Kidney capillary endothelial cell (primary cell): Measurements from ENCODE around the gene HNRNPH3.
"Not testable (repeated sequence)": the region's sequence is repeated elsewhere in the genome, so short reads cannot be mapped to it uniquely, and the experiment has no call there.

Experiments
- DNase-seq: peaks from one replicate; pipeline ENCODE4 v3.0.0-alpha.2; 2018; ENCODE audit warnings: low spot score

The HNRNPH3 gene, protein sequence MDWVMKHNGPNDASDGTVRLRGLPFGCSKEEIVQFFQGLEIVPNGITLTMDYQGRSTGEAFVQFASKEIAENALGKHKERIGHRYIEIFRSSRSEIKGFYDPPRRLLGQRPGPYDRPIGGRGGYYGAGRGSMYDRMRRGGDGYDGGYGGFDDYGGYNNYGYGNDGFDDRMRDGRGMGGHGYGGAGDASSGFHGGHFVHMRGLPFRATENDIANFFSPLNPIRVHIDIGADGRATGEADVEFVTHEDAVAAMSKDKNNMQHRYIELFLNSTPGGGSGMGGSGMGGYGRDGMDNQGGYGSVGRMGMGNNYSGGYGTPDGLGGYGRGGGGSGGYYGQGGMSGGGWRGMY

DNA sequence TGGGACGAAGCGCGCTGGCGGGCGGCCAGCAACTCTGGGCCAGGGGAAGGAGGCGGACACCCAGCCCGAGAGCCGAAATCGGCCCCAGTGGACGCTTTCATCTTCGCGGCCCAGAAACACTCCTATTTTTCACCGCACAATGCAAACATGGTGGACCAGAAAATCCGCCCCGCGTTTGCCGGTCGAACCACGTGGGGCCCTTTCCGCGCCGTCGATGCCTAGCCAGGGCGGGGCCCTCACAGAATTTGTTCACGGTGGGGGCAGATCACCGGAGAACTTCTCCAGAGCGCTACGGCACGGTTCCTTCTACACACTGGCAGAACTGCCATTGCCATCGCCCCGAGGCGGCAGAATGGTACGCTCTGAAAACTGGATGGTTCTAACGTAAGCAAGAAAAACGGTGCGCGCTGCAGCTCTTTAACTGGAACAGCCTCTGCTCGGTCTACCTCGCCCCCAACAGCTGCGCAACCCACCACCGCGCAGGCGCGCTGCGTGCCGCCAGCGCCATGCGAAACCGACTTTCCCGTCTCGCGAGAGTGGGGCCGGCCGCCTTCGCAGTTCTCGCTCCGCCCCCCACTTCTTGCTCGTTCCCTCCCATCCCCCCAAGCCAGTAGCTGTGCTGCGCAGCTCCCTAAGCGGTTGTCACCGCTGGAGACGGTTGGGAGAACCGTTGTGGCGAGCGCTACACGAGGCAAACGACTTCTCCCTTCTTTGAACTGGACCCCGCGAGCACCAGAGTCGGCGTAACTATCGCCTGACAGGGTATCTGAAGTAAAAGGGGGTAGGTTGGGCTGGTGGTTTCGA lies at the start of gene HNRNPH3:
TSS of gene HNRNPH3 (plus strand) at position 610 of the 804 bp plus-strand sequence. CDS start 5,158 bp downstream, outside the sequence.
- peak; percentile 96 for DNase-seq

DNA sequence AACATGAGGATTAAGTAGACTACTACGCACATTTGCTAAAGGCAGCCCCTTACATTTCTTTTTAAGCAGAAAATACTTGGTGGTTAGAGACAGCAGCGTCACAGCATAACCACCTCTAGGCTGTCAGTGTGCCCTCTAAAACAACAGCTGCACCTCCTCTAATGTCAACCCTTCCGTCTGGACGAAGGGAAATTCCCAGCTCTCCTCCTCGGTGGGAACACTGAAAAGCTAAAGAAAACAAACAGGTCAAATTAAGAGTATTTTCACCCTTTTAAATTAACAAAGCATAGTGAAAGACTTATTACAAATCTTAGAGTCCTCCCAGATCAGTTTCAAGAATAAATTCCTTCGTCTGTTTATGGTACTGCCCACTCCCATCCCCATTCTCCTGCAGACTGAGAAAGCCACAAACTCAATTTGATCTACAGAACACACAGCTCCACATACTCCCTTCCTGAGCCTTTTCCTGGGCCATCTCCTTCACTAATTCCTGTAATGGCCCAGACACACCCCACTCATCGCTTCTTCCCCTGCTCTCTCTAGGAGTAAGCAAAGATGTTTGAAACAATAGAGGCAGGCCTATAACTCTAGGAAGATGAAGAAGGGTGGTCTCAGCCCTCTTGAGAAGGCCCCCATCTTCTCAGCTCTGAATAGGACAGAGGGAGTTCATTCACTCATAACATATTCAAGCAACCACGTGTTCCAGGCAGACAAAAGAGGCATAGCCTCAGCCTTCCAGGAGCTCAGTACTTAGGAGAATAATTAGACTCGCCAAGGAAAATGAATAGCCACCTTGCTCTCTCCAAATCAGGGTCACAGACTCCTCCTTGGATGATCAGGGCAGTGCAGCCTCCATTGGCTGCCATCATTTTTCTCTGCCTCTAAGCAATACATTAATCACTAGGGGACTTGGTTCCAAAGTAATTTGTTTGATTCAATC lies 47.5 kb upstream of the HNRNPH3 start:
- no peak for DNase-seq

DNA sequence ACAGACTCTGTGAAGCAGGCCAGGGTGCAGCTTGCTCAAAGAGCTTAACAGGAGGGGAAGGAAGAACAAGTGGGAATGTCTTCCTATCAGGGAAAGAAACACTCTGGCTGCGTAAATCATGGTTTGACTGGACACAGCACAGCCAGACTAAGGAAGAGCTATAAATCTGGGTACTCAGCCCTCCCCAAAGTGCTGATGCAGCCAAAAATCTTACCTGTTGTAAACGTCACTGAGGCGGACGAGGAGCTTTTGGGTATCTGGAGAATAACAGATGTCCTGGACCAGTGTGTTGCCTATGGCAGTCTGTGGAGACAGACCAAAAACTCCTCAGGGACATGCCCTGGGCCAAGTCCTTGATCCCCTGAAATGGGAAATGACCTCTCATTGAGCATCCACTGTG lies 43.1 kb upstream of the HNRNPH3 start:
- no peak for DNase-seq

DNA sequence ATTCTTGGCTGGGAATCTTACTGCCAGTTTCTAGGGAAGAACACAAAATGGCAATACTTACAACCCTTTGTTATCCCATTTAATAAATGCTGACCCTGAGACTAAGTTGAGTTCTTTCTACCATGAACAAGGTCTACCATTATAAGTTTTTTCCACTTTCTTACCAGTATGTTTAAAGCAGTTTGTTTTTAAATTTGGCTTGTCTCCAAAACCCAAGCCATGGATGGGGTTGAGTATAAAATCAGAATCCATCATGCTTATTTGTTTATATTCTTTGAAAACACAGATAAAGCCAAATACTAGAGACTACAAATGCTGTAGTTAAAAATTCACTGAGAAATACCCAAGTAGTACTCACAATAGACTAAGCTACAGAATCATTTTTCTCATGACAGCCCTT lies 41.1 kb upstream of the HNRNPH3 start:
- no peak for DNase-seq

DNA sequence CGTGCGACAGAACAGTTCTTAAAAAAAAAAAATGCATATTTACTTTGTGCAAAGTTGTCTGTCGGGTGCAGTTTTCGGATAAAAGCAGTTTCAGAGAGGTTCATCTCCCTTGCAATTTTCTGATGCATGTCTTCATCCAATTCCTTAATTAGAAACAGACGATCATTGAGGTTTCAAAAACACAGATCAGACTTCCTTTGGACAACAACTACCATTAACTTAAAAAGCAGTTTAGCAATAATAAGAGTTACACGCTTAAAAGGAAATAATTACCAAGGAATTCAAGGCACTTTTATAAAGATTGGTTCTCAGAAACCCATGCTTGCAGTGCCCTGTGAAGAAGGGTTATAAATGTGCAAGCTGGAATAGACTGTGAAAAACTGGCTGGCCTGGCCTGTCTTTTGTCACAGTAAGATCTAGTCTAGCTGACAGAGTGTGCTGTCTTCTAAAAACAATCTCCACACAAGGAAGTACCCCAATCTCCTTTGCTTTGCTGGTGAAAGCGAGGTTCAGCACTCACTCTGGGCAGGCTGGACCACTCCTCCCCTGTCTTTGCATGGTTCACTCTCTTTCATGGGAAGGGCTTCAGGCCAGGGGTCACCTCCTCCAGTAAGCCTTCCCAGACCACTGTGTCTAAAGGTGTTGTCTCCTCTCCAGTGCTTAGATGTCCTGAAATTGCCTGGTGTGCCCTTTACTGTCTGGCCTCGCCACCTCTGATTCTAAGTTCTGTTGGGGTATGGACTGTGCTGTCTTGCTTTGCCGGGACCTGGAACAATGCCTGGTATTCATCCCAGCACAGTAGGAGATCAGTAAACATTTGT lies 34.8 kb upstream of the HNRNPH3 start:
- DNase-seq = no peak

DNA sequence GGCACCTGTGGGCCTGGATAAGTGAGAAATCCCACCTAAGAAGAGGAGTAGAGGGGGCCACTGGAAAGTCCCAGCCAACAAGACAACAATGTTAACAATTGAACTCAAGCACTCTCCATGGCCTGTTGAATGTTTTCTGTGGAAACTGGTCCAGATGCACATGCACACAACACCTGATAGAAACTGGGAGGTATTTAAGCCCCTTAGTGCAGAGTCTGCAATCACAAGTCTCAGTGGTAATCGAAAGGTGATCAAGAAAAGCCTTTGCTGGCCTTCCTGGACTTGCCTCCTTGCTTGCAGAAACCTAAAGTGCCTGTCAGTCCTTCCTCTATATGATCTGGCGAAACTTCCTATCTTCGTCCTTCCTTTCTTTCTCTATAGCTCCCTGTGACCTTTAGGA lies 30.6 kb upstream of the HNRNPH3 start:
- DNase-seq = no peak

DNA sequence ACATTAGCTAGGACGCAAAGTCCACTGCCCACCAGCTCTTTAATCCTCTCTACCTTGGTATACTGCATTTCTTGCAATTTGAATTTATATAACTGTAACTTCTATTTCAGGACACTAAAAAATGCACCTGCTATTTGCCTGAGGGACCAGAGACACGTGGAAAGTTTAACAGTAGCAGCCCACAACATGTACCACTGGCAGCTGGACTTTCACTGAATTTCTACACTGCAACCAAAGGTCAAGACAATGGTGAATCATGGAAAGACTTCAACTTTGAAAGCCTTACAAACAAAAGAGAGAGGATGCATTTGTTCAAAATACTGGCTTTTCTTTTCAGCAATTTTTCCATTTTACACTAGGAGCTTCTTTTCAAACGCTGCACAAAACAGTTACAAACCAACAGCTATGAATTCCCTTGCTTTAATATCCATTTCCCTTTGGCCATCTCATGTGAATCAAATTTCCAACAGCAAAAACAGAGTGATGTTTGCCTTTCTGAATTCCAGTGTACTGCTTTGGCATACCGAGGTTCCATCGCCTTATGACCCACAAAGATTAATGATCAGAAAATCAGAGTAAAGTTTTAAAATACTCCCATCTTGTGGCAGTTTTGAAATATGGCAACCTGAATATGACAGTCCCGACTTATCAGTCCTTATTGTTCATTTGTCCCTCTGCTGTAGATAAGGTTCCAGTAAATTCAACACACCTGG lies 29.9 kb upstream of the HNRNPH3 start:
- peak; percentile 57 for DNase-seq

DNA sequence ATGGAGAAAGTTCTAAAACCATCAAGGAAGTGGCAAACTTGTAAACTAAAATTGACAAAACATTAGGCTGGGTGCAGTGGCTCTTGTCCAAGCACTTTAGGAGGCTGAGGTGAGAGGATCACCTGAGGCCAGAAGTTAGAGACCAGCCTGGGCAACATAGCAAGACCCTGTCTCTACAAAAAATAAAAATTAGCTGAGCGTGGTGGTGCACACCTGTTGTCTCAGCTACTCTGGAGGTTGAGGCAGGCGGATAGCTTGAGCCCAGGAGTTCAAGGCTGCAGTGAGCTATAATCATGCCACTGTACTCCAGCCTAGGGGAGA lies 29.4 kb upstream of the HNRNPH3 start:
- DNase-seq = no peak

DNA sequence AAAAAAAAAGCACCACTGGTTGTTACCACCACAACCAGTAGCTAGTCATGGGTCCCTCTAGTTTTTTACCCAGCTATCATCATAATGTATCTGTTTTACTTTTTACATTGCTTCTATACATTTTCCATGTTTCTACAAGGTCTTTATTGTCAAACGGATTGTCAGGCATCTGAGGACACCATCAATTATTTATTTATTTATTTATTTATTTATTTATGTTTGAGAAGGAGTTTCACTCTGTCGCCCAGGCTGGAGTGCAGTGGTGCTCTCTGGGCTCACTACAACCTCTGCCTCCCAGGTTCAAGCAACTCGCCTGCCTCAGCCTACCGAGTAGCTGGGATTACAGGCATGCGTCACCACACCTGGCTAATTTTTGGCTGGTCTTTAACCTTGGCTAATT lies 29.0 kb upstream of the HNRNPH3 start:
- DNase-seq = no peak

DNA sequence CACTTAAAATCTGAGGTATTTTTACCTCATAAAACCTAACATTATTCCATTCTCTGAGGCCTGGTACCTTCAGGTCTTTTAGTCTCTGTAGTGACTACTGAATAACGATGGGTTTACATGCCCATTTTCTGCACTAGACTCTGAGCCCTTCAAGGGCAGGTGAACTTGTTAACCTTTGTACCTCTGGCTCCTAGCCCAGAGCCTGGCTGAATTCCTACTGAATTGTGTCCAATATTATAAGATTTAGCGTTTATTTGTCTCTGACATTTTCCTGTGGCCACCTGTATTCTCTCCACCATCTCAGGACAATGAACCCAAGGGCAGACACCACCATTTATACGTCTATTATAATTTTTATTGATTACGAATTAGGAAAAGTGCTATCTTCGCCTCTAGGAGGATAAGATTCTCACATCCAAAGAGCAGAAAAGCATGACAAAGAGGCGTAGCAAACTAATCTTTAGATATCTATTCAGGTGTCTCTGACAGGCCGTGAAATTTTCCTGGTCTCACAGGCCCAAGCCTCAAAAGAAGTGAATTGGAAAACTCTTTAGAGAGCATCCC lies 27.9 kb upstream of the HNRNPH3 start:
- no peak for DNase-seq

DNA sequence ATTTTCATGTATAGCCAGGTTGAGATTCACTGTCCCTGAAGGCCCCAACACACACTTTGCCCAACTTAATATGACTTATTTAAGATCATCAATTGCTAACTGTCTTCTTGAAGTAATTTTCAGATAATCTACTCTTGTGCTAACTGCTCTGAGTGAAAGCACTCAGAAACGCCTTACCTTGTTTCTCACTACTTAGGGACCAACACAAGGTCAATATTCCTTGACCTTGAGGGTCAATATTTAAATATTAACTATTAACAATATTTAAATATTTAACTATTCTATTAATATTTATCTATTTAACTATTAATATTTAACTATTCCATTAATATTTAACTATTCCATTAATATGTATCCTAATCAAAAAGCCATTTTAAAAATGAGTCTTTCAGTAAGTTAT lies 26.0 kb upstream of the HNRNPH3 start:
- DNase-seq = no peak

DNA sequence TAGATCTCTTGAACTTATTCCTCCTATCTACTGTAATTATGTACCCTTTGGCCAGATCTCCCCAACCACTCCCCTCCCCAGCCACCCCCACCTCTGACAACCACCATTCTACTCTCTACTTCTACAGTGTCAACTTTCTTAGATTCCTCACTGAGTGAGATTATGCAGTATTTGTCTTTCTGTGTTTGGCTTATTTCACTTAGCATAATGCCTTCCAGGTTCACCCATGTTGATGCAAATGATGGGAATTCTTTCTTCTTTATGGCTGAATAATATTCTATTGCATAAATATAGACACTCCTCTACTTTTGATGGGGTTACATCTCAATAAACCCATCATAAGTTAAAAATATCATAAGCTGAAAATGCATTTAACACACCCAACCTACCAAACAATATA lies 21.3 kb upstream of the HNRNPH3 start:
- DNase-seq = no peak

DNA sequence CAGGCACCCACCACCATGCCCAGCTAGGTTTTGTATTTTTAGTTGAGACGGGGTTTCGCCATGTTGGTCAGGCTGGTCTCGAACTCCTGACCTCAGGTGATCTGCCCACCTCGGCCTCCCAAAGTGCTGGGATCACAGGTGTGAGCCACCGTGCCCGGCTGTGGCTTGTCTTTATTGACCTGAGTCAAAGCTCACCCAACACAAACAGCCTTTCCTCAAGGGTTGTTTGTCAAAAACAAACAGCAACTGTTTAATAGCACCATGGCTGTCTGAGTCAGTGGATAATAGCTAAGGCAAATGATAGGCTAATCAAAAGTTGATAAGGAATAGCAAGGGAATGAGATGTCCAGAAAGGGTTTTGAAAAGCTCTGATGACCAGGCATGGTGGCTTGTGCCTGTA lies 16.9 kb upstream of the HNRNPH3 start:
- not testable (repeated sequence) for DNase-seq

DNA sequence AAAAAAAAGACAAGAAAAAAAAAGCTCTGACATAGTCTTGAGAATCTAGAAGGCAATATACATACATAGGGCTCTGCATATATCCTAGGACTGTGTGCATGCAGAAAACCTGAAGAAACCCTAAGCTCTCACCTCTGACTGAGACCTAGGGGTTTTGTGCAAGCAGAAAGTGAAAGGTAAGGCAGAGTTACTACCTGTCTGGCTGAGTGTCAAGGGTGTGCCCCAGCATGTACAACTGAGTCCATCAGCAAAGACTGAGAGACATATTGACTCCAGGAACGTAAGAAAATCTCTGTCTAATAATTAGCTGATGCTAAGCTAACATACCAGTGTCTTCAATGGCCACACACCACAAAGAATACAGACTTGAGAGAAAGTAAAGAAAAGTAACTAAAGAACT lies 16.3 kb upstream of the HNRNPH3 start:
- no peak for DNase-seq

DNA sequence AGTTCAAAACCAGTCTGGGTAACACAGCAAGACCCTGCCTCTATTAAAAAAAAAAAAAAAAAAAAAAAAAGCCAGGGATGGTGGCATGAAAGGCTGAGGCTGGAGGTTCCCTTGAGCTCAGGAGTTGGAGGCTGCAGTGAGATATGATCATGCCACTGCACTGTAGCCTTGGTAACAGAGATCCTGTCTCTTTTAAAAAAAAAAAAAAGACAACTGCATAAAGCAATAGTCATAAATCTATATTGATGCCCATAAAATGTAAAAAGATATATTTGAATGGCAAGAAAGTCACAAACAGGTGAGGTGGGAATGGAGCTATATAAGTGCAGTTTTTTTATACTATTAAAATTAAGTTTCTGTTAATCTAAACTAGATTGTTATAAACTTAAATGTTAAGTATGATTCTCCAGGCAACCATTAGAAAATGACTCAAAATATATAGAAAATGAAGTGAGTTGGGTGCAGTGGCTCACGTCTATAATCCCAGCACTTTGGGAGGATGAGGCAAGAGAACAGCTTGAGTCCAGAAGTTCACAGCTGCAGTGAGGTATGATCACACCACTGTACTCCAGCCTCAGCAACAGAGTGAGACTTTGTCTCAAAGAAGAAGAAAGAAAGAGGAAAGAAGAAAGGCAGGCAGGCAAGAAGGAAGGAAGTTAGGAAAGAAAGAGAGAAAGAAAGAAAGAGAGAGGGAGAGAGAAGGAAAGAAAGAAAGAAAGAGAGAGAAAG lies 13.4 kb upstream of the HNRNPH3 start:
- DNase-seq = no peak

DNA sequence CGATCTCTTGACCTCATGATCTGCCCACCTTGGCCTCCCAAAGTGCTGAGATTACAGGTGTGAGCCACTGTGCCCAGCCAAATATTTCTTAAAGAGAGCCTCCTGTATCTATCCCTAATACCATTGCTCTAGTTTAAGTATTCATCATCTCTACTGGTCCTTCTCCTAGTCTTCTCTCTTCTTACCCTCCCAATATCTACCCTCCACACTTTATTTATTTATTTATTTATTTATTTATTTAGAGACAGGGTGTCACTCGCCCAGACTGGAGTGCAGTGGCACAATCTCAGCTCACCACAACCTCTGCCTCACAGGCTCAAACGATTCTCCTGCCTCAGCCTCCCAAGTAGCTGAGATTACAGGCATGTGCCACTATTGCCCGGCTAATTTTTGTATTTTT lies 7.5 kb upstream of the HNRNPH3 start:
- not testable (repeated sequence) for DNase-seq

DNA sequence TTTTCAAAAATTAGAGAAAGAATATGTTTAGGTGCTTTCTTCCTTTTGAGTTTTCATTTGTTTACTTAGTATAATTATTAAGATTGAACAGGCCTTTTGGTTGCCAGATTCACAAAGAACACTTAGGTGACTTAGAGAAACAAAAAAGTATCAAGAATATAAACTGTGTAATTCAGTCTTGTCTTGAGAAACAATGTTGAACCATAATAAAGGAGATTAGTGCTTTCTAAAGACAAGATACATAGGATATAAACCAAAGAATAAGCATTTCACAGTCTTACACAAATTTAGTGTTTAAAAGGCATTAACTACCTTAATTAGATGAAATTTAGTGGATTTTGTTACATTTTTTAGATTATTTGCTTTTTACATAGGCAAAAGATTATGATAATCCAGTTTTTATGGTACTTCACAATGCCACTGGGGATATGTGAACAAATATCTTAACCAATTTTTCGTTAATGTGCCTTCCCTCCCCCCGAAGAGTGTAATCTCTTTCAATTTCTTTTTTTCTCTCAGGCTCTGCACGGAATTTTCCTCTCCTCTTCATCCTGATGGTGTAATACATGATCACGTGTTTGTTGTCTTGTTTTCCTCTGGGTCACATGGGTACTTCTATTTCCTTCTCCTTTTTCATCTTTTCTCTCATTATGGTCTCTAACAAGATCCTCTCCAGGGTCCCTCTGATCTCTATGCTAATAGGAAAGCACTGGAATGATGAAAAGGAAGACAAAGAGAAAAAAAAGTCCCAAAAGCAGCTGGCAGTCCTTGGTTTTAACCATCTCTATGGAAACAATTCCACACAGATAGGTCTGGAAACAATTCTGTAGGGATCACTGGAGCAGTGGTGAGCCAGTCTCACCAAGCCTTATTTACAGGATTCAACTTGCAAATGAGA lies 3.7 kb upstream of the HNRNPH3 start:
- DNase-seq = no peak

DNA sequence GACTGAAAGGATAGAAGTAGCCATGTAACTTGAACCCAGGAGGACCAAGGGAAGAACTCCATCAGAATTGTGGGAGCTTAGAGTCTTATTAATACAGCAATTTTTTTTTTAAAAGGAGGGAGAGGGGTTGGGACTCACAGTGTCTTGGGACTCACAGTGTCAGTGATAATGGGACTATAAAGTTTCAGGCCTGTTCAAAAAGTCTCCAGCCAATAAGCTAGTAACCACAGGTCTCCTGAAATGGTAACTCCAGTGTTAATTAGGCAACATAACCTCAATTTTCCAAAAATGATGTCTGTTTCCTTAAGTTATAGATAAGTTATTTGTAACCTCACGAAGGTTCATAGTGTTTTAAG lies 2.4 kb upstream of the HNRNPH3 start:
- DNase-seq = no peak

DNA sequence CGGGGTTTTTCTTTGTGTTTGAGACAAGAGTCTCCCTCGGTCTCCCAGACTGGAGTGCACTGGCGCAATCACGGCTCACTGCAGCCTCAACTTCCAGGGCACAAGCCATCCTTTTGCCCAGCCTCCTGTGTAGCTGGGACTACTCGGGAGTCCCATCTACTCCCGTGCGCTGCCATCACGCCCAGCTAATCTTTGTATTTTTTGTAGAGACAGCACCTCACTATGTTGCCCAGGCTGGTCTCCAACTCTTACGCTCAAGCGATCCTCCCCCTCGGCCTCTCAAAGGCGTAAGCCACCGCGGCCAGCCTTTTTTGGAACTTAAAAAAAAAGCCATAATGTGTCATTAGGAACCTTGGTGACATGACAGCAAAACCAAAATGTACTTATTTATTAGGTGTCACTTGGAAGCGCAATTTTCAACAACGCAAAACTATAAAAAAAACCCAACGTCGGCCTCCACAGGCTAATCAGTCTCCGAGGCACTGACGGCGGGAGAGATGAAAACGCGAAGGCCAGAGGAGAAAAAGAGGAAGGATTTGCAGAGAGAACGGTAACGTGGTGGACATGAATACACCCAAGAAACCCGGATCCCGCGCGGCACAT lies 911 bp upstream of the HNRNPH3 start:
- DNase-seq = no peak
